ENCODE data around the gene SPAG16.

The SPAG16 gene

DNA sequence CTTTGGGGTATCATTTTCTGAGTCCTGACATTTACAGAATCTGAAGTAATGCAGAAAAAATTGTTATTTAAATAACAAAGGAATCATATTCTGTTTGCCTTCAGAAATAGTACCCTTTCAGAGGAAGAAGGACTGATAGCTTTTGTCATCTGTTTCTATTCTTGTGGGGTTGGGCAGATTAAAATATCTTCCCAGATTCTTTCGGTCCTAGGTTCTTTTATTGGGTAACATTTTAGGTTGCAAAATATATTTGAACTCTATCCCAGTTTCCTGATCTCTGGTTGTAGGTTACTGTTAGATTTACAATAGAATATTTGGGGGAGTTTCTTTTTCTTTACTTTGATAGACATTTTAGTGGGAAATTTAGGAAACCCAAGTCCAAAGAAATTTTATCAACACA, 550.5 kb downstream of the SPAG16 start:
- ATAC-seq, result no peak; the same call in 2 of the 3 replicates
- TF ChIP-seq, protein P1, sequence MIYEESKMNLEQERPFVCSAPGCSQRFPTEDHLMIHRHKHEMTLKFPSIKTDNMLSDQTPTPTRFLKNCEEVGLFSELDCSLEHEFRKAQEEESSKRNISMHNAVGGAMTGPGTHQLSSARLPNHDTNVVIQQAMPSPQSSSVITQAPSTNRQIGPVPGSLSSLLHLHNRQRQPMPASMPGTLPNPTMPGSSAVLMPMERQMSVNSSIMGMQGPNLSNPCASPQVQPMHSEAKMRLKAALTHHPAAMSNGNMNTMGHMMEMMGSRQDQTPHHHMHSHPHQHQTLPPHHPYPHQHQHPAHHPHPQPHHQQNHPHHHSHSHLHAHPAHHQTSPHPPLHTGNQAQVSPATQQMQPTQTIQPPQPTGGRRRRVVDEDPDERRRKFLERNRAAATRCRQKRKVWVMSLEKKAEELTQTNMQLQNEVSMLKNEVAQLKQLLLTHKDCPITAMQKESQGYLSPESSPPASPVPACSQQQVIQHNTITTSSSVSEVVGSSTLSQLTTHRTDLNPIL (CRISPR knock-in tag; IDR thresholded peaks at IDR 0.05; ENCODE audit: low read depth), result no peak
- TF ChIP-seq ZFP3 (CRISPR knock-in tag; IDR thresholded peaks at IDR 0.05) (no peak), ZNF70 (CRISPR knock-in tag; IDR thresholded peaks at IDR 0.05) (no peak), OSR1 (CRISPR knock-in tag; IDR thresholded peaks at IDR 0.05) (no peak), ARNTL (CRISPR knock-in tag; IDR thresholded peaks at IDR 0.05; ENCODE audit: borderline replicate concordance, low read depth) (no peak), TCF4 (CRISPR knock-in tag; IDR thresholded peaks at IDR 0.05; ENCODE audit: borderline replicate concordance) (no peak), ZNF565 (CRISPR knock-in tag; conservative IDR thresholded peaks at IDR 0.05; ENCODE audit: low read depth) (no peak), BACH2 (CRISPR knock-in tag; IDR thresholded peaks at IDR 0.05; ENCODE audit: borderline replicate concordance) (no peak), ZC3H10 (CRISPR knock-in tag; IDR thresholded peaks at IDR 0.05) (no peak), PPARA (CRISPR knock-in tag; IDR thresholded peaks at IDR 0.05; ENCODE audit: borderline replicate concordance) (no peak), SNAI2 (CRISPR knock-in tag; IDR thresholded peaks at IDR 0.05) (no peak), GLIS3 (CRISPR knock-in tag; IDR thresholded peaks at IDR 0.05) (no peak), TOX (CRISPR knock-in tag; IDR thresholded peaks at IDR 0.05; ENCODE audit: borderline replicate concordance) (no peak), ESRRG (CRISPR knock-in tag; IDR thresholded peaks at IDR 0.05) (no peak), ZFP30 (CRISPR knock-in tag; IDR thresholded peaks at IDR 0.05) (no peak)
- TF ChIP-seq, protein P2, sequence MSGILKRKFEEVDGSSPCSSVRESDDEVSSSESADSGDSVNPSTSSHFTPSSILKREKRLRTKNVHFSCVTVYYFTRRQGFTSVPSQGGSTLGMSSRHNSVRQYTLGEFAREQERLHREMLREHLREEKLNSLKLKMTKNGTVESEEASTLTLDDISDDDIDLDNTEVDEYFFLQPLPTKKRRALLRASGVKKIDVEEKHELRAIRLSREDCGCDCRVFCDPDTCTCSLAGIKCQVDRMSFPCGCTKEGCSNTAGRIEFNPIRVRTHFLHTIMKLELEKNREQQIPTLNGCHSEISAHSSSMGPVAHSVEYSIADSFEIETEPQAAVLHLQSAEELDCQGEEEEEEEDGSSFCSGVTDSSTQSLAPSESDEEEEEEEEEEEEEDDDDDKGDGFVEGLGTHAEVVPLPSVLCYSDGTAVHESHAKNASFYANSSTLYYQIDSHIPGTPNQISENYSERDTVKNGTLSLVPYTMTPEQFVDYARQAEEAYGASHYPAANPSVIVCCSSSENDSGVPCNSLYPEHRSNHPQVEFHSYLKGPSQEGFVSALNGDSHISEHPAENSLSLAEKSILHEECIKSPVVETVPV (CRISPR knock-in tag; IDR thresholded peaks at IDR 0.05), result no peak
- TF ChIP-seq, protein P3, sequence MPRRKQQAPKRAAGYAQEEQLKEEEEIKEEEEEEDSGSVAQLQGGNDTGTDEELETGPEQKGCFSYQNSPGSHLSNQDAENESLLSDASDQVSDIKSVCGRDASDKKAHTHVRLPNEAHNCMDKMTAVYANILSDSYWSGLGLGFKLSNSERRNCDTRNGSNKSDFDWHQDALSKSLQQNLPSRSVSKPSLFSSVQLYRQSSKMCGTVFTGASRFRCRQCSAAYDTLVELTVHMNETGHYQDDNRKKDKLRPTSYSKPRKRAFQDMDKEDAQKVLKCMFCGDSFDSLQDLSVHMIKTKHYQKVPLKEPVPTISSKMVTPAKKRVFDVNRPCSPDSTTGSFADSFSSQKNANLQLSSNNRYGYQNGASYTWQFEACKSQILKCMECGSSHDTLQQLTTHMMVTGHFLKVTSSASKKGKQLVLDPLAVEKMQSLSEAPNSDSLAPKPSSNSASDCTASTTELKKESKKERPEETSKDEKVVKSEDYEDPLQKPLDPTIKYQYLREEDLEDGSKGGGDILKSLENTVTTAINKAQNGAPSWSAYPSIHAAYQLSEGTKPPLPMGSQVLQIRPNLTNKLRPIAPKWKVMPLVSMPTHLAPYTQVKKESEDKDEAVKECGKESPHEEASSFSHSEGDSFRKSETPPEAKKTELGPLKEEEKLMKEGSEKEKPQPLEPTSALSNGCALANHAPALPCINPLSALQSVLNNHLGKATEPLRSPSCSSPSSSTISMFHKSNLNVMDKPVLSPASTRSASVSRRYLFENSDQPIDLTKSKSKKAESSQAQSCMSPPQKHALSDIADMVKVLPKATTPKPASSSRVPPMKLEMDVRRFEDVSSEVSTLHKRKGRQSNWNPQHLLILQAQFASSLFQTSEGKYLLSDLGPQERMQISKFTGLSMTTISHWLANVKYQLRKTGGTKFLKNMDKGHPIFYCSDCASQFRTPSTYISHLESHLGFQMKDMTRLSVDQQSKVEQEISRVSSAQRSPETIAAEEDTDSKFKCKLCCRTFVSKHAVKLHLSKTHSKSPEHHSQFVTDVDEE (CRISPR knock-in tag; IDR thresholded peaks at IDR 0.05), result no peak
- TF ChIP-seq, protein P4, sequence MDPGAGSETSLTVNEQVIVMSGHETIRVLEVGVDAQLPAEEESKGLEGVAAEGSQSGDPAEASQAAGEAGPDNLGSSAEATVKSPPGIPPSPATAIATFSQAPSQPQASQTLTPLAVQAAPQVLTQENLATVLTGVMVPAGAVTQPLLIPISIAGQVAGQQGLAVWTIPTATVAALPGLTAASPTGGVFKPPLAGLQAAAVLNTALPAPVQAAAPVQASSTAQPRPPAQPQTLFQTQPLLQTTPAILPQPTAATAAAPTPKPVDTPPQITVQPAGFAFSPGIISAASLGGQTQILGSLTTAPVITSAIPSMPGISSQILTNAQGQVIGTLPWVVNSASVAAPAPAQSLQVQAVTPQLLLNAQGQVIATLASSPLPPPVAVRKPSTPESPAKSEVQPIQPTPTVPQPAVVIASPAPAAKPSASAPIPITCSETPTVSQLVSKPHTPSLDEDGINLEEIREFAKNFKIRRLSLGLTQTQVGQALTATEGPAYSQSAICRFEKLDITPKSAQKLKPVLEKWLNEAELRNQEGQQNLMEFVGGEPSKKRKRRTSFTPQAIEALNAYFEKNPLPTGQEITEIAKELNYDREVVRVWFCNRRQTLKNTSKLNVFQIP (CRISPR knock-in tag; IDR thresholded peaks at IDR 0.05; ENCODE audit: borderline replicate concordance, low read depth), result no peak
- TF ChIP-seq, protein P5, sequence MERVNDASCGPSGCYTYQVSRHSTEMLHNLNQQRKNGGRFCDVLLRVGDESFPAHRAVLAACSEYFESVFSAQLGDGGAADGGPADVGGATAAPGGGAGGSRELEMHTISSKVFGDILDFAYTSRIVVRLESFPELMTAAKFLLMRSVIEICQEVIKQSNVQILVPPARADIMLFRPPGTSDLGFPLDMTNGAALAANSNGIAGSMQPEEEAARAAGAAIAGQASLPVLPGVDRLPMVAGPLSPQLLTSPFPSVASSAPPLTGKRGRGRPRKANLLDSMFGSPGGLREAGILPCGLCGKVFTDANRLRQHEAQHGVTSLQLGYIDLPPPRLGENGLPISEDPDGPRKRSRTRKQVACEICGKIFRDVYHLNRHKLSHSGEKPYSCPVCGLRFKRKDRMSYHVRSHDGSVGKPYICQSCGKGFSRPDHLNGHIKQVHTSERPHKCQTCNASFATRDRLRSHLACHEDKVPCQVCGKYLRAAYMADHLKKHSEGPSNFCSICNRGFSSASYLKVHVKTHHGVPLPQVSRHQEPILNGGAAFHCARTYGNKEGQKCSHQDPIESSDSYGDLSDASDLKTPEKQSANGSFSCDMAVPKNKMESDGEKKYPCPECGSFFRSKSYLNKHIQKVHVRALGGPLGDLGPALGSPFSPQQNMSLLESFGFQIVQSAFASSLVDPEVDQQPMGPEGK (CRISPR knock-in tag; IDR thresholded peaks at IDR 0.05; ENCODE audit: borderline replicate concordance), result no peak

DNA sequence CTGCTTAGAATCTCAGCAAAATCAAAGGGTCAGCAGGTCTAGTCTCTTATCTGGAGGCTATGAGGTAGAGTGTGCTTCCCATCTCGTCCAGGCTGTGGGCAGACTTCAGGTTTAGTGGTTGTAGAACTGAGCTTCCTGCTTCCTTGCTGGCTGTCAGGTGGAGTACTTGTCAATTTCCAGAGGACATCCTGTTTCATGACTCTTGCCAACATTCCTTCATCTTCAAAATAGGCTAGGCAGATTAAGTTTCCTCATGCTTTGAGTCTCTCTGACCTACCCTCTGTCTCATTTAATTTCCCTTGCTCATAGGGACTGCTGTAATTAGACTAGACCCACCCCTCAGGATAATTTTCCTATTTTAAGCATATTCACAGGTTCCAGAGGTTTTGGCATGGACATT, 562.6 kb downstream of the SPAG16 start:
- peak; percentile 69 for ATAC-seq
- no peak for TF ChIP-seq ZFP3 (CRISPR knock-in tag; IDR thresholded peaks at IDR 0.05)
- TF ChIP-seq OSR1 (CRISPR knock-in tag; IDR thresholded peaks at IDR 0.05), result no peak

DNA sequence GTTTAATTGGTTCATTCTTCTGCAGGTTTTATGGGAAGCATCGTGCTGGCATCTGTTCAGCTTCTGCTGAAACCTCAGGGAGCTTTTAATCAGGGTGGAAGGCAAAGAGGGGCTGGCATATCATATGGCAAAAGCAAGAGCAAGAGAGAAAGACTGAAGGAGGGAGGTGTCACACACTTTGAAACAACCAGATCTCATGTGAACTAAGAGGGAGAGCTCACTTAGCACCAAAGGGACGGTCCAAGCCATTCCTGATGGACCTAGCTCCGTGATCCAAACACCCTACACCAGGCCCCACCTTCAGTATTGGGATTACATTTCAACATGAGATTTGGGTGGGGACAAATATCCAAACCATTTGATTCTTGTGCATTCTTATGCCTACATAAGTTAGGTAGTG, 563.1 kb downstream of the SPAG16 start:
- no peak for ATAC-seq
- TF ChIP-seq GLIS3 (CRISPR knock-in tag; IDR thresholded peaks at IDR 0.05) (no peak), ZC3H10 (CRISPR knock-in tag; IDR thresholded peaks at IDR 0.05) (no peak), RARB (CRISPR knock-in tag; IDR thresholded peaks at IDR 0.05) (no peak), TCF4 (CRISPR knock-in tag; IDR thresholded peaks at IDR 0.05; ENCODE audit: borderline replicate concordance) (no peak), SNAI2 (CRISPR knock-in tag; IDR thresholded peaks at IDR 0.05) (no peak), ESRRG (CRISPR knock-in tag; IDR thresholded peaks at IDR 0.05) (no peak), ISL1 (CRISPR knock-in tag; IDR thresholded peaks at IDR 0.05) (no peak), ZFP30 (CRISPR knock-in tag; IDR thresholded peaks at IDR 0.05) (no peak)
- TF ChIP-seq, protein P3 (CRISPR knock-in tag; IDR thresholded peaks at IDR 0.05), result no peak
- TF ChIP-seq, protein P1 (CRISPR knock-in tag; IDR thresholded peaks at IDR 0.05; ENCODE audit: low read depth), result no peak
- TF ChIP-seq, protein P2 (CRISPR knock-in tag; IDR thresholded peaks at IDR 0.05), result no peak
